ENCODE data around the gene SUCO.
"Not testable (repeated sequence)": the region's sequence is repeated elsewhere in the genome, so short reads cannot be mapped to it uniquely, and the experiment has no call there.

The SUCO gene

DNA sequence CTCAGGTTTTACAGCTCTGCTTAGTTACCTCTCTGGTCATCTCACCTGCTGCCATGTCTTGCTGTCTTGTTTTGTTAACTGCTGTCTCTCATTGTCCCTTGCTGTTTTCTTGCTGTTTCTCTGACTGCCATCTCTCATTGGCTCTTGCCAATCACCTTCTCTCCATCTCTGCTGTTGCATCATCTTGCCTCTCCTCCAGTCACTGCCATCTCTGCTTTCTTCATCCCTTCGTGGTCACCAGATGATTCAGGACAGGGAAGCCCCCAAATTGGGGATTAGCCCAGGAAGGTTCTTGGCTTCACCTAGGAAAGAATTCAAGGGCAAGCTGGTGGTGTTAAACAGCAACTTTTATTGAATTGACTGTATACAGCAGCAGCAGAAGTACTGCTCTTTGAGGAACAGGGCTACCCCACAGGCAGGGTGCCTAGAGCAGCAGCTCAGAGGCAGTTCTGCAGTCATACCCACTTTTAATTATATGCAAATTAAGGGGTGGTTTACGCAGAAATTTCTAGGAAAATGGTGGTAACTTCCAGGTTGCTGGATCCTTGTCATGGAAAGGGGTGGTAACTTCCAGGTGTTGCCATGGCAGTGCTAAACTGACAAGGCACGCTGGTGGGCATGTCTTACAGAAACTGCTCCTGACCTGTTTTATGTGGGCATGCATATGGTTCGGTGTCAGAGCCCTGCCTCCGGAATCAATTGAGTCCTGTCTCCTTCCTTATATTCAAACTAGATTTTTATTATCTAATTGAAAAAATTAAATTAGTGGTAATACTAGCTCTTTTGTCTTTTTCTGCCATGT lies 33.4 kb downstream of the SUCO start:
- DNase-seq, result no peak

DNA sequence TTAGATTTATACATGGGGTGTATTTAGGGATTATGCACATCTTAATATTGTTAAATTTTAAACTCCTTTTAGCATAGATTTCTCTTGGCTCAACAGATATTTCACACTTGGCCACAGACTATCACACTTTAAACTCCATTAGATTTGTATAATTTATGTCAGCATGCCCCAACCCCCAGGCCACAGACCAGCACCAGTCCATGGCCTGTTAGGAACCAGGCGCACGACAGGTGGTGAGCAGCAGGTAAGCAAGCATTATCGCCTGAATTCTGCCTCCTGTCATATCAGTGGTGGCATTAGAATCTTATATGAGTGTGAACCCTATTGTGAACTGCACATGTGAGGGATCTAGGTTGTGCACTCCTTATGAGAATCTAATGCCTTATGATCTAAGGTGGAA lies 34.8 kb downstream of the SUCO start:
- no peak for DNase-seq

DNA sequence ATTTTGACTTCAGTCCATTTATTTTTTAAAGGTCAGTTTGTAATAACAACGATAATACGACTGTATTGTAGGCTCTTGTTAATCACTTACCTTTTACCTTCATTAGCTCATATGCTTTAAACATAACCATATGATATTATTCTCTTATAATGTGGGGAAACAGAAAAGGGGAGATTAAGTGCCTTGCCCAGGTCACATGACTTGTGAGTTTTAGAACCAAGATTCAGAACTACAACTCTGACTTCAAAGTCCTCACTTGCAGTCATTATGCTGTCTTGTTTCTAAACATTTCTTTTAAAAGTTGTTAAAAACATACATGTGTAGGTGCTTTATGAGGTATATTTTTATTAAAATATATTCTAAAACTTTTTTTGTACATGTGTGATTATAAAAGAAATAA lies 41.1 kb downstream of the SUCO start:
- no peak for DNase-seq

- DNase-seq, result no peak
Measured at GRCh38 chr1:172578586-172578985, 45.6 kb downstream of the SUCO start.

DNA sequence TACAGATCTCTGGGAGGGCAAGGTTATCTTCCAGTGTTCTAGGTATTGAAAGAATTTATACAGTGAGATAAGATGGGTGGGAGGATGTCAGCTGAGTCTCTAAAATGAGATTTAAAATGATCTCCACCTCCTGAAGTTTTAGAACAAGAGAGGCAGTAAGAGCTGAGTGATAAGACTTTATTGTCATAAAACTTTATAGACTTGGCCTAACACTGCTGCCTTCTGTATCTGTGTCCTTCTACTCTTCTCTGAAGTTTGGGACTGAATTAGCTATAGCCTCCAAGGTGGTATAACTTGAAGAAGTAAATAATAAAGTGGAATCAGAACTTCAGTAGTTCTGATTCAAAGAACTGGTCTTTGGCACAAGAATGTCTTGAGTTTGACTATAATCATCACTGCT lies 48.3 kb downstream of the SUCO start:
- no peak for DNase-seq

DNA sequence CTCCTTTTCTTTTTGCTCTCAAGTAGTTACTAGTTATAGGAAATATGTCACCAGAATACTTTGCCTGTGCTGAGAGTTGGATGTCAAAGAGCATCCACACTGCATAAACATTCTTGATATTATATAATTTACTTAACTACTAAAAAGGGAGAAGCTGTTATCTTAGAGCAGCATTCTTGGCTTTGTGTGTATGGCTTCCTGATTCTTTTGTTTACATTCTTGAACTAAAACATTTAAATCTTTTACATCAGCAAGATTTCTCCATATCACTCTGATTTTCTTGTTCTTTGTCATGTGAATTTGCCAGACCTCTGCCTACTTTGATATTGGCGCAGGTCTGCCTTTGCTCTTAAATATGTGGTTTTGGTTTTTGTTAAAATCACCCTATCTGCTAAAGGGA lies 48.8 kb downstream of the SUCO start:
- DNase-seq, result no peak

DNA sequence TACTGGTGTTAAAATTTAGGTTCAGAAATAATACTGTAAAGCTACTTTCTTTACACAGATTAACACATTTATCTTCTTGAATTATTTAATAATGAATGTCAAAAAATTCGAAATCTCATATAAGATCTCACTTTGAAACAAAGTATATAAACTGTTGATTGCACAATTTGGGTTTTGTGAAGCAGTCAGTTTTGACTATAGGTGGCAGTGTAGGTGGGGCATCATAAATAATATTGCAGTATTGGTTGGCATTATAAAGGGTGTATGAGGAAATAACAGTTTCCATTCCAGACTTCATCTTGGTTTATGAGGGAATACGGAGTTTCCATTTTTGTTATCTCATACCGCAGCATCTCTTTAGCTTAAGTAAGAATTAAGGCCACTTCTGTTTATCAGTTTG lies 49.9 kb downstream of the SUCO start:
- no peak for DNase-seq

- DNase-seq, result no peak
Measured at GRCh38 chr1:172585348-172585747, 52.4 kb downstream of the SUCO start.

GRCh38 chr1:172585861-172586260 lies 52.9 kb downstream of the SUCO start:
- DNase-seq, result no peak

DNA sequence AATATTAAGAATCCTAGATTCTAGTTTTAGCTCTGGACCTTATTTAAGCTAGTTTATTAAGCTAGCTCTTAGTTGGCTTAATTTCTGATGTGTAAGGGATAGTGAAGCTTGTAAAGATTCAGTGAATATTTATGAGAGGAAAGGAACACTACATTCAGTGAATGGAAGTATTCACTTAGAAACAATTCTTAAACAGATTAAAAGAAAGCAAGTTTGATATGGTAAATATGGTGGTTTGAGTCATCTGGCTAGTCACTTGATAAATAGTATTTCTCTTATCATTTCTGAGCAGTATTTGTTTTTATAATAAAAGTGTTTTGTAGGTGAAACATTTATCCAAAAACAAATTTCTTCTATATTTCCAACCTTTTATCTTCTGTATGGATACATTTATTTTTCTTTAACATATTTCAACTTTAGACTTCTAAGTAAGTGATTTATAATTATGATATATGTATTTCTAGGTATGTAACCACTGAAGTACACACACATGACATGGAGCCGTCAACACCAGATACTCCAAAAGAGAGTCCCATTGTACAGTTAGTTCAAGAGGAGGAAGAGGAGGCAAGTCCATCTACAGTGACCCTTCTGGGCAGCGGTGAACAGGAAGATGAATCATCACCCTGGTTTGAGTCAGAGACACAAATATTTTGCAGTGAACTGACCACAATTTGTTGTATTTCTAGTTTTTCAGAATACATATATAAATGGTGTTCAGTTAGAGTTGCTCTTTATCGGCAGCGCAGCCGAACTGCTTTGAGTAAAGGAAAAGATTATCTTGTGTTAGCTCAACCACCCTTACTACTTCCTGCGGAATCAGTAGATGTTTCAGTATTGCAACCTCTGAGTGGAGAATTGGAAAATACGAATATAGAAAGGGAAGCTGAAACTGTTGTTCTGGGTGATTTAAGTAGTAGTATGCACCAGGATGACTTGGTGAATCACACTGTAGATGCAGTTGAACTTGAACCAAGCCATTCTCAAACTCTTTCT lies 55.6 kb downstream of the SUCO start:
- no peak for DNase-seq

GRCh38 chr1:172589553-172589952 lies 56.6 kb downstream of the SUCO start:
- no peak for DNase-seq

DNA sequence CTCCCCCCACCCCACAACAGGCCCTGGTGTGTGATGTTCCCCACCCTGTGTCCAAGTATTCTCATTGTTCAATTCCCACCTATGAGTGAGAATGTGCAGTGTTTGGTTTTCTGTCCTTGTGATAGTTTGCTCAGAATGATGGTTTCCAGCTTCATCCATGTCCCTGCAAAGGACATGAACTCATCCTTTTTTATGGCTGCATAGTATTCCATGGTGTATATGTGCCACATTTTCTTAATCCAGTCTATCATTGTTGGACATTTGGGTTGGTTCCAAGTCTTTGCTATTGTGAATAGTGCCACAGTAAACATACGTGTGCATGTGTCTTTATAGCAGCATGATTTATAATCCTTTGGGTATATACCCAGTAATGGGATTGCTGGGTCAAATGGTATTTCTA lies 58.5 kb downstream of the SUCO start:
- not testable (repeated sequence) for DNase-seq

DNA sequence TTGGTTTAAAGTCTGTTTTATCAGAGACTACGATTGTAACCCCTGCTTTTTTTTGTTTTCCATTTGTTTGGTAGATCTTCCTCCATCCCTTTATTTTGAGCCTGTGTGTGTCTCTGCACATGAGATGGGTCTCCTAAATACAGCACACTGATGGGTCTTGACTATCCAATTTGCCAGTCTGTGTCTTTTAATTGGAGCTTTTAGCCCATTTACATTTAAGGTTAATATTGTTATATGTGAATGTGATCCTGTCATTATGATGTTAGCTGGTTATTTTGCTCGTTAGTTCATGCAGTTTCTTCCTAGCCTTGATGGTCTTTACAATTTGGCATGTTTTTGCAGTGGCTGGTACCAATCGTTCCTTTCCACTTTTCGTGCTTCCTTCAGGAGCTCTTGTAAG lies 62.1 kb downstream of the SUCO start:
- not testable (repeated sequence) for DNase-seq

GRCh38 chr1:172596782-172597181 lies 63.8 kb downstream of the SUCO start:
- DNase-seq, result not testable (repeated sequence)

DNA sequence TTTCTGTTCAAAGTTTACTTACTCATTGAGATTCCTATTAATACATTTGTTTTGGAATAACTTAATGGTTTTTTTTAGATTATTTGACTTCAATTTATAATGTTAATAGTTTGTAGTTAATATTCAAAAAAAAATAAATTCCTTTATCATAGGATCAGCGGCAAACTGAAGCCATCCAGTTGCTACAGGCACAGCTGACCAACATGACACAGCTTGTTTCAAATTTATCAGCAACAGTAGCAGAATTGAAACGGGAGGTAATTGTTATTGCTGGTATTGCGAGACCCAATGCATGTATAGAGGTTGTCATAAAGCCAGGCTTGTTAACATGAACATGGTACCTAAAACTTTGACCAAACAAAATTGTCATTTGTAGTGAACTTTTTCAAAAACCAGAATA lies 67.0 kb downstream of the SUCO start:
- no peak for DNase-seq

- no peak for DNase-seq
Measured at GRCh38 chr1:172600615-172601014, 67.7 kb downstream of the SUCO start.

DNA sequence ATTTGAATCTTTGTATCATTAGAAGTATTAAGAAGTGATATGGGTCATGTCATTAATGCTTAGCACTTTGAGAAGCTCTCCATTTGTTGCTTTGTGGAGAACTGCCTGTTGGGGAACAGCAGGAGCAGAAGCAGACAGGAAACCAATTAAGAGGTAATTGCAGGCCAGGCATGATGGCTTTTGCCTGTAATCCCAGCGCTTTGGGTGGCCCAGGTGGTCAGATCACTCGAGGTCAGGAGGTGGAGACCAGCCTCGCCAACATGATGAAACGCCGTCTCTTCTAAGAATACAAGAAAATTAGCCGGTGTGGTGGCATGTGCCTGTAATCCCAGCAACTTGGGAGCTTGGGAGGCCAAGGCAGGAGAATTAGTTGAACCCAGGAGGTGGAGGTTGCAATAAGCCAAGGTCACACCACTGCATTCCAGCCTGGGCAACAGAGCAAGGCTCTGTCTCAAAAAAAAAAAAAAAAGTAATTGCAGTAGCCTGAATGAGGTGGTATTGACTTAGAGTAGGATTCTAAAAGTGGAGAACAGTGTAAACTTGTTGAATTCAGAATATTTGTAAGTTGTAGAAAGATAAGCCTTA lies 68.2 kb downstream of the SUCO start:
- DNase-seq, result no peak

DNA sequence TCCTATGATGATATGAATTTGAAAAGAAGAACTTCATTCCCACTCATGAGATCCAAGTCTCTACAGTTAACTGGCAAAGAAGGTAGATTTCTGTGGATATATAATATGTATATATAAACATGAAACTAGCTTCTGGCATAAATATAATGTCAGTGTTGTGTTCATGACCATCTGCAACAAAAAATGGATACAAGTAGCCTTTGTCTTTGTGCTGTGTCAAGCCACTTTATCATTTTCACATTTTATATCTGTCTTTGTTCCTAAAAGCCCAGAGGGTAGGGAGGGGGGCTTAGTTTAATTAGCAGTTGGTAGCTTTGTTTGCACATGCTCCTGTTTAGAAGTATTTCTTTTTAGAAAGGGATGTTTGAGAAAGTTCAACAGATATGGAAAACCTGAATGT lies 69.8 kb downstream of the SUCO start:
- no peak for DNase-seq

DNA sequence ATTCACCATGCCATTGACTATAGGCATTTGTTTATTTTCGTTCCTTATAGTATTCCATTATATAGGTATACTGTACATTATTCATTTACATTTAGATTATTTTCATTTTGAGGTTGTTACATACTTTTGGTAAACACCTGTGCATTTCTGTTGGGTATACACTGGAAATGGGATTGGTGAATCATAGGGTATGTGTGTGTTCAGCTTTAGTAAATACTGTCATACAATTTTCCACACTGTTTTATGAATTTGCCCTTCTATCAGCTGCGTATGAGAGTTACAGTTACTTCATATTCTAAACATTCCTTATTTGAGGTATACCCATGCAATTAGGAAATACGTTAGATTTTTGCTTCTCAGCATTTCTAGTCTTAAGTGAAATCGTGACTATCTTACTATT lies 70.9 kb downstream of the SUCO start:
- DNase-seq, result no peak

DNA sequence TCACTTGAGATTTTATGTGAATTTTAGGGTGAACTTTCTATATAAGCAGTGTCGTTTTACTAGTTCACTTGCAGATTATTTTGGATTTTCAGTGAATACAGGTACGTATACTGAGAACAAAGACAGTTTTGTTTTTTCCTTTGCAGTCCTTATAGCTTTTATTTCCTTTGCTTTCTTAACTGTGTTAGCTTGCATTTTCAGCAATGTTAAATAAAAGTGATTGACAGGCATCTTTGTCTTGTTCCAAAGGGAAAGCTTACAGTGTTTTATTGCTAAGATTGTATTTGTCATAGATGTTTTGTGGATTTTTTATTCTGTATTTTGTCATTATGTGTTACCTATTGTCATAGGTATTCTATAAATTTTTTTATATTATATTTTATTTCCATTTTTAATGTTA lies 72.7 kb downstream of the SUCO start:
- DNase-seq, result no peak

GRCh38 chr1:172607145-172607544 lies 74.2 kb downstream of the SUCO start:
- DNase-seq, result no peak

DNA sequence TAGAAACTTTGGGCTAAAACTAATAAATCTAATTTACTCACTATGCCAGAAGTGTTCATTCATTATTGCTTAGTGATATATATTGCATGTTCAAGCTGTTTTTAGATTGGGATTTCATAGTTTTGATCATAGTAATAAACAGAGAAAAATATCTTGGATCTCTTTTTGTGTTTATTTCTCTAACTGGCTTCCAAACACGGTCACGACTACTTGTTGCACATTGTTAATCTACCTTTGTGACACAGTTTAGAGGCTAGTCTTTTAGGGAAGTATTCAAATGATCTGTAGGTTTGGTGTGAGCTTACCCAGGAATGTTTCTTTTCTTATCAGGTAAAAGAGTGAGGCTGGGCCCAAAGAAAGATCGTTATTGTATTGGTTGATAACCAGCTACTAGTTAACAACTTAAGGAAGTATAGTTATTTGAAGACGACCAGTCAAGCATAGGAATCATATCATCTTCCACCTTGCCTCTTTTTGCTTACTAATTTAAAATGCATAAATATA lies 75.2 kb downstream of the SUCO start:
- DNase-seq, result no peak

- DNase-seq, result no peak
Measured at GRCh38 chr1:172609528-172609927, 76.6 kb downstream of the SUCO start.

All from NCI-H1694 (cell line).